ENCODE results near the gene STXBP4.

The STXBP4 gene

GRCh38 chr17:55163408-55163807 is 194.8 kb downstream of the STXBP4 start:
- Histone ChIP-seq H2BK12ac (ENCODE audit: low read length) (no peak overlapping the region), H2BK120ac (ENCODE audit: low read depth, low read length) (no peak overlapping the region), H3K27me3 (ENCODE audit: control insufficient read depth in 3 of 3, insufficient read depth in 3 of 3, low read depth in 1 of 3, low read length in 3 of 3) (no peaks in the 10 kb centered on the region), H4K91ac (ENCODE audit: low read depth, low read length, poor library complexity) (no peak overlapping the region), H4K8ac (ENCODE audit: low read depth, low read length) (no peak overlapping the region), H3K27ac (replicated peaks; ENCODE audit: low read length) (no peak overlapping the region), H3K23ac (ENCODE audit: low read depth, low read length, poor library complexity) (no peak overlapping the region), H2BK15ac (ENCODE audit: low read length) (no peak overlapping the region), H3K18ac (ENCODE audit: low read length) (no peak overlapping the region), H3K4ac (ENCODE audit: low read length) (no peak overlapping the region), H3K14ac (ENCODE audit: low read length) (no peak overlapping the region), H3K79me1 (ENCODE audit: low read depth, low read length) (no peaks in the 10 kb centered on the region), H3K9ac (ENCODE audit: low read depth, low read length, poor library complexity) (no peak overlapping the region), H3K4me2 (ENCODE audit: insufficient read depth, low read length, poor library complexity, severe bottlenecking) (no peak overlapping the region), H2BK5ac (ENCODE audit: low read length) (no peak overlapping the region), H3K4me1 (ENCODE audit: control insufficient read depth in 2 of 2, insufficient read depth in 1 of 2, low read depth in 1 of 2, low read length in 2 of 2) (peaks cover 2 to 5% of the 10 kb centered on the region in 2 donors), H3K4me3 (ENCODE audit: low read length in 2 of 2) (no peak overlapping the region), H2AK5ac (ENCODE audit: low read depth, low read length) (no peak overlapping the region), H3K9me3 (replicated peaks in 1 of 2; ENCODE audit: control insufficient read depth in 2 of 2, insufficient read depth in 1 of 2, low read depth in 1 of 2, low read length in 2 of 2) (no peaks in the 10 kb centered on the region), H2AFZ (ENCODE audit: low read length) (no peak overlapping the region), H3K36me3 (replicated peaks in 1 of 2; ENCODE audit: control insufficient read depth in 2 of 2, insufficient read depth in 2 of 2, low read length in 2 of 2) (no peaks in the 10 kb centered on the region)
- DNase-seq (ENCODE audit: low spot score), result no peak
- WGBS, 2 donors (ENCODE audit: extremely low coverage in 2 of 2, insufficient read length in 2 of 2, insufficient replicate concordance in 1 of 2), result no CpG with 5 or more reads among the region's 3 CpGs

DNA sequence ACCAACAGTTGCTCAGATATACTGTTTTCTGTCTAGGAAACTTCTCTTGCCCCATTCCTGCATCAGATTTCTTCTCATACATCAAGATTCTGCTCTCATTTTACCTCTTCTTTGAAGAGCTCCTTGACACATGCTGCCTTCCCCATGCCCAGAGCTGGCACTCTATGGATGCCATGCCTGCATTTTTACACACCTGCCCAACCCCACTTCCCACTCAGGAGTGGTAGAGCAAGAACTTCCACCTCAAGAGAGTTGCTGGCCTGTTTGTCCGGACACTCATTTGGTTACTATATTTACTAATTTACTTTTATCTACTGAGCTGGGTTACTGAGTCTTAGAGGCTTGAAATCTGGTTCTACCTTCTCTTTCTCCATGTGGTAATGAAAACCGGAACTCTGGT is 197.9 kb downstream of the STXBP4 start:
- no peak overlapping the region for H3K23ac ChIP-seq (ENCODE audit: low read depth, low read length, poor library complexity)
- no peaks in the 10 kb centered on the region for H3K79me1 ChIP-seq (ENCODE audit: low read depth, low read length)
- no peak overlapping the region for H2AK5ac ChIP-seq (ENCODE audit: low read depth, low read length)
- H3K4me1 ChIP-seq (ENCODE audit: control insufficient read depth in 2 of 2, insufficient read depth in 1 of 2, low read depth in 1 of 2, low read length in 2 of 2), result no peaks in the 10 kb centered on the region
- no peak overlapping the region for H3K4me3 ChIP-seq (ENCODE audit: low read length in 2 of 2)
- no peaks in the 10 kb centered on the region for H3K36me3 ChIP-seq (replicated peaks in 1 of 2; ENCODE audit: control insufficient read depth in 2 of 2, insufficient read depth in 2 of 2, low read length in 2 of 2)
- H3K4me2 ChIP-seq (ENCODE audit: insufficient read depth, low read length, poor library complexity, severe bottlenecking), result no peak overlapping the region
- no peak overlapping the region for H4K91ac ChIP-seq (ENCODE audit: low read depth, low read length, poor library complexity)
- no peaks in the 10 kb centered on the region for H3K9me3 ChIP-seq (replicated peaks in 1 of 2; ENCODE audit: control insufficient read depth in 2 of 2, insufficient read depth in 1 of 2, low read depth in 1 of 2, low read length in 2 of 2)
- no peak overlapping the region for H2AFZ ChIP-seq (ENCODE audit: low read length)
- no peak overlapping the region for H3K9ac ChIP-seq (ENCODE audit: low read depth, low read length, poor library complexity)
- no peak overlapping the region for H3K14ac ChIP-seq (ENCODE audit: low read length)
- no peak overlapping the region for H3K18ac ChIP-seq (ENCODE audit: low read length)
- H4K8ac ChIP-seq (ENCODE audit: low read depth, low read length), result no peak overlapping the region
- no peak overlapping the region for H2BK5ac ChIP-seq (ENCODE audit: low read length)
- H2BK12ac ChIP-seq (ENCODE audit: low read length), result no peak overlapping the region
- H3K27me3 ChIP-seq (ENCODE audit: control insufficient read depth in 3 of 3, insufficient read depth in 3 of 3, low read depth in 1 of 3, low read length in 3 of 3), result no peaks in the 10 kb centered on the region
- H2BK15ac ChIP-seq (ENCODE audit: low read length), result no peak overlapping the region
- H2BK120ac ChIP-seq (ENCODE audit: low read depth, low read length), result no peak overlapping the region
- no CpG with 5 or more reads among the region's 2 CpGs for WGBS, 2 donors (ENCODE audit: extremely low coverage in 2 of 2, insufficient read length in 2 of 2, insufficient replicate concordance in 1 of 2)
- no peak for DNase-seq (ENCODE audit: low spot score)
- no peak overlapping the region for H3K4ac ChIP-seq (ENCODE audit: low read length)
- no peak overlapping the region for H3K27ac ChIP-seq (replicated peaks; ENCODE audit: low read length)

- H3K4me2 ChIP-seq (ENCODE audit: insufficient read depth, low read length, poor library complexity, severe bottlenecking), result no peak overlapping the region
- H3K18ac ChIP-seq (ENCODE audit: low read length), result no peak overlapping the region
- no peak overlapping the region for H2AFZ ChIP-seq (ENCODE audit: low read length)
- H3K23ac ChIP-seq (ENCODE audit: low read depth, low read length, poor library complexity), result no peak overlapping the region
- H4K91ac ChIP-seq (ENCODE audit: low read depth, low read length, poor library complexity), result no peak overlapping the region
- no peak overlapping the region for H3K4ac ChIP-seq (ENCODE audit: low read length)
- no CpG with 5 or more reads among the region's 2 CpGs for WGBS, 2 donors (ENCODE audit: extremely low coverage in 2 of 2, insufficient read length in 2 of 2, insufficient replicate concordance in 1 of 2)
- H3K79me1 ChIP-seq (ENCODE audit: low read depth, low read length), result no peaks in the 10 kb centered on the region
- no peak overlapping the region for H3K14ac ChIP-seq (ENCODE audit: low read length)
- no peaks in the 10 kb centered on the region for H3K36me3 ChIP-seq (replicated peaks in 1 of 2; ENCODE audit: control insufficient read depth in 2 of 2, insufficient read depth in 2 of 2, low read length in 2 of 2)
- no peaks in the 10 kb centered on the region for H3K9me3 ChIP-seq (replicated peaks in 1 of 2; ENCODE audit: control insufficient read depth in 2 of 2, insufficient read depth in 1 of 2, low read depth in 1 of 2, low read length in 2 of 2)
- H2BK5ac ChIP-seq (ENCODE audit: low read length), result no peak overlapping the region
- no peak overlapping the region for H2AK5ac ChIP-seq (ENCODE audit: low read depth, low read length)
- no peak overlapping the region for H2BK120ac ChIP-seq (ENCODE audit: low read depth, low read length)
- no peak overlapping the region for H3K9ac ChIP-seq (ENCODE audit: low read depth, low read length, poor library complexity)
- H2BK12ac ChIP-seq (ENCODE audit: low read length), result no peak overlapping the region
- no peak overlapping the region for H4K8ac ChIP-seq (ENCODE audit: low read depth, low read length)
- no peak for DNase-seq (ENCODE audit: low spot score)
- H3K27ac ChIP-seq (replicated peaks; ENCODE audit: low read length), result no peak overlapping the region
- H3K27me3 ChIP-seq (ENCODE audit: control insufficient read depth in 3 of 3, insufficient read depth in 3 of 3, low read depth in 1 of 3, low read length in 3 of 3), result no peaks in the 10 kb centered on the region
- no peaks in the 10 kb centered on the region for H3K4me1 ChIP-seq (ENCODE audit: control insufficient read depth in 2 of 2, insufficient read depth in 1 of 2, low read depth in 1 of 2, low read length in 2 of 2)
- no peak overlapping the region for H3K4me3 ChIP-seq (ENCODE audit: low read length in 2 of 2)
- no peak overlapping the region for H2BK15ac ChIP-seq (ENCODE audit: low read length)
Observed at GRCh38 chr17:55167024-55167725, 198.6 kb downstream of the STXBP4 start.

DNA sequence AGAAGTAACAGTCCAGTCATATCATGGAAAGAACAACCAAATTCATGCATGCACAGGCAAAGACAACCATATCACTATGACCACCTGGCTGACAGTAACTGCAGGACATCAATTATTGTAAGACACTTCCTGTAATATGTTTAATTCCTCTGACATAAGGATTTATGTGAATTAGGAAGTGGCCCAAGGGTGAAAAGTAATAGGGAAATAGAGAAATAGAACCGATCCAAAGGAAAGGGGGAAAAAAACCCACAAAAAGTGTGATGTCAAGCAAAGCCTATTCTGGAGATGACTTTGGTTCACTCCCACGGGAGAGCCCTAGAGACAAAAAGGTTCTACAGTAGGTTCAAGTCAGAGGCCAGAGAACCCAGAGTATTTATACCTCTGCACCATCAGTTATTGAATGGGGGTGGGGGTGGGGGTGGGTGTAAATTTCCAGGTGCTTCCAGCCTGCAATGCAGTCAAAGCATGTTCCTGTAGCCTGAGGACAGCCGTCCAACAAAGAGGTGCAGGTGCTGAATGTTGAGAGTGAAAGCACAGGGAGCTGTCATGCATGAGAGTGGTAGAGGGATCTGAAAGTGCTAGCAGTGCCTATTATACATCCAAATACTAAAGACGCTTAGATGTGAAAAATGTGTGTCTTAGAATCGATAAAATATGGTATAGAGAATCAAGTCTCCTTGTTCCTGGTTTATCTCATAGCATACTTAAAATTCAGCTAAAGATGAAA is 200.6 kb downstream of the STXBP4 start:
- Histone ChIP-seq H2BK15ac (ENCODE audit: low read length) (no peak overlapping the region), H2BK12ac (ENCODE audit: low read length) (no peak overlapping the region), H2AK5ac (ENCODE audit: low read depth, low read length) (no peak overlapping the region), H3K79me1 (ENCODE audit: low read depth, low read length) (no peaks in the 10 kb centered on the region), H3K4me2 (ENCODE audit: insufficient read depth, low read length, poor library complexity, severe bottlenecking) (no peak overlapping the region), H3K18ac (ENCODE audit: low read length) (no peak overlapping the region), H3K36me3 (replicated peaks in 1 of 2; ENCODE audit: control insufficient read depth in 2 of 2, insufficient read depth in 2 of 2, low read length in 2 of 2) (no peaks in the 10 kb centered on the region), H3K4me1 (ENCODE audit: control insufficient read depth in 2 of 2, insufficient read depth in 1 of 2, low read depth in 1 of 2, low read length in 2 of 2) (no peaks in the 10 kb centered on the region), H4K8ac (ENCODE audit: low read depth, low read length) (no peak overlapping the region), H3K9me3 (replicated peaks in 1 of 2; ENCODE audit: control insufficient read depth in 2 of 2, insufficient read depth in 1 of 2, low read depth in 1 of 2, low read length in 2 of 2) (peaks cover 0 to 4% of the 10 kb centered on the region in 2 donors), H3K9ac (ENCODE audit: low read depth, low read length, poor library complexity) (no peak overlapping the region), H3K27ac (replicated peaks; ENCODE audit: low read length) (no peak overlapping the region), H2BK120ac (ENCODE audit: low read depth, low read length) (no peak overlapping the region), H2BK5ac (ENCODE audit: low read length) (no peak overlapping the region), H4K91ac (ENCODE audit: low read depth, low read length, poor library complexity) (no peak overlapping the region), H3K23ac (ENCODE audit: low read depth, low read length, poor library complexity) (no peak overlapping the region), H3K14ac (ENCODE audit: low read length) (no peak overlapping the region), H3K4me3 (ENCODE audit: low read length in 2 of 2) (no peak overlapping the region), H2AFZ (ENCODE audit: low read length) (no peak overlapping the region), H3K4ac (ENCODE audit: low read length) (no peak overlapping the region), H3K27me3 (ENCODE audit: control insufficient read depth in 3 of 3, insufficient read depth in 3 of 3, low read depth in 1 of 3, low read length in 3 of 3) (no peaks in the 10 kb centered on the region)
- no CpG with 5 or more reads among the region's 5 CpGs for WGBS, 2 donors (ENCODE audit: extremely low coverage in 2 of 2, insufficient read length in 2 of 2, insufficient replicate concordance in 1 of 2)
- DNase-seq (ENCODE audit: low spot score), result no peak

All from neuronal stem cell (in vitro differentiated cells).